ENCODE data around the gene AAMP.

DNA sequence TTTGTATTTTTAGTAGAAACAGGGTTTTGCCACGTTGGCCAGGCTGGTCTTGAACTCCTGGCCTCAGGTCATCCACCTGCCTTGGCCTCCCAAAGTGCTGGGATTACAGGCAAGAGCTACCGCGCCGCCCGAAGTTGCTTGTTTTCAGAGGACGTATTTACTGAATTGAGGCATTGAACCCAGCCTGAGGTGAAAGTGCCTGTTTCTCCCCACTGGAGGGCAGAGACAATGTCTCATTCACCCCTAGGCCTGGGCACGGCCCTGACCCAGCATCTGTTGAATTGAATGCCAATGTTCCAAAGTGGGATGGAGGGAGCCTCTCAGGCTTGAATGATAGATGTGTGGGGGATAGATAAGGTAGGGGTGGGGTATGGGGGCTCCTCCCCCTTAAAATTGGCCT, 26.9 kb upstream of the AAMP start:
- no peak for TF ChIP-seq POLR2A (IDR thresholded peaks at IDR 0.05)
- TF ChIP-seq, protein P1, sequence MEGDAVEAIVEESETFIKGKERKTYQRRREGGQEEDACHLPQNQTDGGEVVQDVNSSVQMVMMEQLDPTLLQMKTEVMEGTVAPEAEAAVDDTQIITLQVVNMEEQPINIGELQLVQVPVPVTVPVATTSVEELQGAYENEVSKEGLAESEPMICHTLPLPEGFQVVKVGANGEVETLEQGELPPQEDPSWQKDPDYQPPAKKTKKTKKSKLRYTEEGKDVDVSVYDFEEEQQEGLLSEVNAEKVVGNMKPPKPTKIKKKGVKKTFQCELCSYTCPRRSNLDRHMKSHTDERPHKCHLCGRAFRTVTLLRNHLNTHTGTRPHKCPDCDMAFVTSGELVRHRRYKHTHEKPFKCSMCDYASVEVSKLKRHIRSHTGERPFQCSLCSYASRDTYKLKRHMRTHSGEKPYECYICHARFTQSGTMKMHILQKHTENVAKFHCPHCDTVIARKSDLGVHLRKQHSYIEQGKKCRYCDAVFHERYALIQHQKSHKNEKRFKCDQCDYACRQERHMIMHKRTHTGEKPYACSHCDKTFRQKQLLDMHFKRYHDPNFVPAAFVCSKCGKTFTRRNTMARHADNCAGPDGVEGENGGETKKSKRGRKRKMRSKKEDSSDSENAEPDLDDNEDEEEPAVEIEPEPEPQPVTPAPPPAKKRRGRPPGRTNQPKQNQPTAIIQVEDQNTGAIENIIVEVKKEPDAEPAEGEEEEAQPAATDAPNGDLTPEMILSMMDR (IDR thresholded peaks at IDR 0.05): no peak

All from Peyer's patch (tissue), 4 donors.